GM18868 (cell line): ENCODE results near the gene MEOX2.

Source experiments
- ATAC-seq: cut with Tn5 transposase; IDR thresholded peaks from one replicate; pipeline ENCODE4 v1.9.1; 2021; ENCODE audit warnings: mild to moderate bottlenecking, moderate library complexity; ENCODE audit not compliant: unreplicated experiment

MEOX2 gene

GRCh38 chr7:15681631-15682030 lies 4.9 kb downstream of the MEOX2 start:
- no peak for ATAC-seq

- ATAC-seq: no peak
These were observed 5.3 kb downstream of the MEOX2 start for GRCh38 chr7:15681186-15681585.

DNA sequence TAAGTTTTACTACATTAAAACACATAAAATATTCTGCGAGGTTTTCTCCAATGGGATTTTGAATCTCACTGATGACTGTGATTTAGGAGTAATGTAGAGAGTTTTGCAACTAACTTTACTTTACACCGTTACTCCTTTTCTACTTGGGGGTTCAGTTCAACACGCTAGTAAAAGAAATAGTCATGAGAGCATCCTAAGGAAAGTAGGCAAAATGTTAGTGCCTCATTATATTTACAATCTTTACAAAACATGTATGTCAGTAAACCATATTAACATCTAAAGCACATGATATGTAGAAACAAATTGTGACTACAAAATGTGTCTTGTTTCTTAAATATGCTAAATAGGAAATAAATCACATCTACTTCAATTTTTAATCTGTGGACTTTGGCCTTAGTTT lies 6.0 kb downstream of the MEOX2 start:
- no peak for ATAC-seq

DNA sequence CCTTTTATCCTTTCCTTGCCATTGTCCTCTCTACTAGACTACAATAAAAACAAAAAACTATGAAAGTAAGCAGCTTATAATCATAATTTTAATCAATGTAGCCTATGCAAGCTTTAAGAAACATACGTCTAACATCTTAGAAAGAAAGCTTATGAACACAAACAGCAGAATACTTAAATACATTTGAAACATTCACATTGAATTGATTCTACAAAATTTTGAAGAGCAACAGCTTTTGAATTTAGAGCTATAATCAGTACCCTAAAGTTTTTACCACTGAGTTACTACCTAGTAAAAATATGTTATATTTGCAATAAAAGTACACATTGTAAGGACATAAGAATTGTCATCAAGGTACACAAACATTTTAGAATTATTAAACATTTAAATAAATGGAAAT lies 7.2 kb downstream of the MEOX2 start:
- no peak for ATAC-seq

GRCh38 chr7:15678653-15679052 lies 7.8 kb downstream of the MEOX2 start:
- no peak for ATAC-seq

DNA sequence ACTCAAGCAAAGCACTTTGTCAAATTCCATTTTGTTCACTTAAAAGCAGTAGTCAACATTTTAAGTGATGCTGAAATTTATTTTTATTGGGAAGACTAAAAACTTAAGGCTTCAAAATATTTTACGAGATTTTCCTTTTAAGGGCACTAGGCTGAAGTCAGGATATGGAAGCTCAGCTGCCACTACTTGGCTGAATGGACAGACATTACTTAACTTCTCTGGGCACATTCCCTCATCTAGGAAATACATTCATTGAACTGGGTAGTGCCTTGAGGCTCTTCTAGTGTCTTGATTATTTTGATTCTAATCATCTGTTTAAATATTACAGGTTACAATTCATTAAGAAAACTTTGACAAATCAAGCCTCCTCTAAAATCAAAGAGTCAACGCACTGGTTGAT lies 11.1 kb downstream of the MEOX2 start:
- ATAC-seq: no peak

DNA sequence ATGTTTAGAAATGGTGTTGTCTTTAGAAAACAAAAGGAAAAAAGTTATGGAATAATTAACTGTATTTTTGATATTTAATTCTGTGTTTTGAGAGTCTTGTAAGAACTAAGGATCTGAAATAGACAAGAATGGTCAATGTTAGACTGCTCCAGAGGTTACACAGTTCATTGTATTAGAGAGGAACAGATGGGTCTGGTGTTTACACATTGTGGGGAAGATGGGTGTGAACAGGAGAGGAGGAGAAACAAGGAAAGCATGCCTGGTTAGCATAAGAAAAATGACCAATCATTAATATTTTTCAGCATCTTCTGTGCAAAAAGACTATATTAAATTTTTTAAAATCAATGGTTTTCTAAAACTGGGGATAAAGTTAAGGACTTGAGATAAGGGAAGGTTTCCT lies 11.9 kb downstream of the MEOX2 start:
- ATAC-seq: no peak

DNA sequence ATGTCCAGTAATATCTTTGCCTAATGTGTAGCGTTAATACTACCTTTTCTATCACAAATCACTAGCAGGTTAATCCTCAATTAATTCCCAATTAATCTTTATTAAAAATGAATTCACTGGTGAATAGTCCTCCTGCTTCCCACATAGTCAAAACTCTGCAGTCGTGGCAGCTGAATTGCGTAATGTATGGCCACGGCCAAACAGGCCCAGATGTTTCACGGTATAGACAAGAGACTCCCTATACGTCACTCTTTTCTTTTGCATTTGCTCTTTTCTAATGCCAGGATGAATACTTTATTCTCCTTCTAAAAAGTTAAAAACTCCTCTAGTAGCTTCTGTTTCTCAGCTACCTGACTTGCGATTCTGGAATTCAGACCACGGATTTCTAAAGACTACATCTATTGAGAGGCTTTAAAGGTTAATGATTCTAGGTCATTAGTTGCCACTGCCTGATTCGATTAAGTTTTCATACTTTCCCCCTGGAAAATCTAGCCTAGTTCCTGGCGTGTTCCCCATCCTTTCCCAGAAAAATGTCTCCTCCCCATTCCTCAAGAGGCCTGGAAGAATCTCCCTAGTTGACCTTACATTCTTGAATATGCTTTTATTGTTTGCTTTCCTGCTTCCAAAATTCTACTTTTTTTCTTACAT lies 16.9 kb downstream of the MEOX2 start:
- no peak for ATAC-seq

GRCh38 chr7:15667991-15668390 lies 18.5 kb downstream of the MEOX2 start:
- no peak for ATAC-seq

GRCh38 chr7:15662451-15662850 lies 24.0 kb downstream of the MEOX2 start:
- ATAC-seq: no peak

- ATAC-seq: no peak
These were observed 28.2 kb downstream of the MEOX2 start for GRCh38 chr7:15658247-15658646.

- ATAC-seq: no peak
These were observed 33.6 kb downstream of the MEOX2 start for GRCh38 chr7:15652776-15653290.

DNA sequence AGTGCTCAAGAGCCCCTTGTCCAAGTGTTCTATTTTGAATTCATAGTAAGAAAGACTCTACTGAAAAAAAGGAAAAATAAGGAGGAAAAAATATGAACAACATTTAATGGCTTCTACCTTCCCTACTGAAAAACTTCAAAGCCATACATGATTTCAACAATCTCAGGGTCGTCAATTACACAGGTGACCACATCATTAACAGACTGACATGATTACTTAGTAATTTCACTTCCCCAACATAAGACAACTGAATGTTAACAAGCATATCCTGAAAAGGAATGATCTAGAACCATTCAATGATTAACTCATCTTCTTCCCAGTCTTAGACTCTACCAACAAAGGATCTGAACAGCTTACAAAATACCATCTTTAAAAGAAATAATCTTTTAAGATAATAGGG lies 34.8 kb downstream of the MEOX2 start:
- ATAC-seq: no peak

- ATAC-seq: no peak
These were observed 35.7 kb downstream of the MEOX2 start for GRCh38 chr7:15650787-15651186.

GRCh38 chr7:15648461-15648961 lies 38.0 kb downstream of the MEOX2 start:
- no peak for ATAC-seq

GRCh38 chr7:15647309-15647708 lies 39.2 kb downstream of the MEOX2 start:
- no peak for ATAC-seq

DNA sequence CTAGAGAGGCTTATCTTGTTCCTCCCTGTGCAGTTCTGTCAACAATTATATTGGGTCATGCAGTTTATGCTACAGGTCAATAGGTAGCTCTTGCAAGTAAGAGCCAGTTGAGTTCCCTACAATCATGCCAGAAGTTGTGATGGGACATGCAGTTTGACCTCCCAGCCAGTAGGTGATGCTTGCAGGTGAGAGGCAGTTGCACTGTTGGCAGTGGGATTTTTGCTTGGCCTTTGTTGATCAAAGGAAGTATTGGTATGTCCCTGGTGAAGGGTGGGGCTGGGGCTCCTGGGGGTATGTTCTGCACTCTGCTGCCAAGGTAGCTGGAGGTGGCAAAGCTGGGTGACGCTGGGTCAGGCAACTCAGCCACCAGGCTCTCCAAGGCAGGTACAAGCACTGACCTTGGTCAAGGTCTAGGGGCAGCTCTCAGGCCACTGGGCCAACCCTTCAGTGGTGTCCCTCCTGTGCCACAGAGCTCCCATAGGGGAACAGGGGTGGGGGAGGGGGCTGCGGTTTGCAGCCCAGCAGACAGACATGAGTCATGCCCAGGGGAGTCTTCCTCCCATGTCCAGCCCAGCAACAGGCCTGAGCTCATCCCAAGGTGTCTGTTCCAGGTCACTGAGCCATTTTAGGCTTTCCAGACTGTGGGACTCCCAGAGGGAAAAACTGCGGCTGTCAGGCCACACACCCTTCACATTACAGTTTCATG lies 43.3 kb downstream of the MEOX2 start:
- no peak for ATAC-seq

DNA sequence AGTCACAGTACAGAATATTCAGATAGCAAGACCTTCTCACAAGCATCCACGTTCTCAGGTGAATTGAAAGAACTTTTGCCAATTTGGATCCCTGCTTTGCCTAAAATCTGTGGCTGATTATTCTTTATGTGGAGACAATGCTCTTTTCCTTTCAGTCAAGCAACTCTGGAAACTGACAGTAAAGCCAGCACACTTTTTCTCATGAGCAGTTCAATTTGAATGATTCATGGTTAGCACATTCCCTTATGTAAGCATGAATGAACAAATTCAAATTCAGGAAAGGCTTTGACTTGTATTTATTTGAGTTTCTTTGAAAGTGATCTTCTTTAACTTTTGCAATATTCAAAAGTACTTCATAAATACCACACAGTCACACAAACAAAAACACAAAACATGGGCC lies 57.6 kb downstream of the MEOX2 start:
- no peak for ATAC-seq

- no peak for ATAC-seq
These were observed 60.4 kb downstream of the MEOX2 start for GRCh38 chr7:15626041-15626440.

DNA sequence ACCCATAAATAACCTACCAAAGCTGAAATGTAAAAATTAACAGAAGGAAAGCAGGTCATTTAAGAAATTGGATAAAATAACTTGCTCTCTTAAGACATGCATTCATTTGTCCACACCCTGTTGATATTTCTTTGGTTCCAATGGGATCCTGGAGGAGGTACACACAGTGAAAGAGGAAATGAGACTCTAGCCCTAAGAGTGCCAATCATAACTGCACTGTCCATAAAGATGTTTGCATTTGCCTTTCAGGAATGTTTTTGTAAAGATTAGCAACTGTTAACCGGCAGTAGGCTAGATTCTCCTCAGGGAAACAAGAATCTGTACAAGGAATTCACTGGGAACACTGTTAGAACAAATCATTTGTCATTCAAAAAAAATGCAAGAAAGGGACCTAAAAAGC lies 61.0 kb downstream of the MEOX2 start:
- no peak for ATAC-seq

- no peak for ATAC-seq
These were observed 65.0 kb downstream of the MEOX2 start for GRCh38 chr7:15621468-15621867.

DNA sequence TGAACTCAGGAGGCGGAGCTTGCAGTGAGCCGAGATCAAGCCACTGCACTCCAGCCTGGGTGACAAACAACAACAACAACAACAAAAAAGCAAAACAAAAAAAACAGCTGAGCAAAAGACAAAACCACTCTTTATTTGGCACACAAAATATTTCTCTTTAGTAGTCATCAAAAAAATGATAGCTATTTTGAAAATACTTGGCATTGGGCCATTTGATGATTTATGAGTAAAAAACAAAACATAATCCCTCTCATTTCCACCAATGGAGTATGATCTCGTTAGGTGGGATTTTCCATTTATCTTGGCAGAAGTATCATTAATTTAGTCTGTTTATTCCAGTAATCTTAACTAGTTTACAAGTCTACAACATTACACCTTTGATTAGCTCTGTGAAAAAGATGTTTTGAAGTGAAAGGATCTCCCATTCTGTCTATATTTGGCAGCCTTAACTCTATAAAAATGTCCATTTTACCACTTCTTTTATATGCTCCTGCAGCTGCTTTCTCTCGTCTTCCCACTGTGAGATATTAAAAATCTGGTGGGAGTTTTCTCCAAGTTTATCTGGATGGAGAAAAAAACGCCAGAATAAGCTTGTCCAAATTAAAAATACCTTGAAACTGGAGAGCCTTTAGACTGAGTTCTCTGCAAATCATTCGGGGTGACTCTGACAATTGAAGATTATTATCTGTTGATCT lies 65.8 kb downstream of the MEOX2 start:
- no peak for ATAC-seq
